ENCODE measurements around the gene ADCY2. TPM values are rescaled to one million over a fixed set of nuclear protein-coding genes. Genes with fewer than 3 reads are reported as not detected.

Gene ADCY2
- total RNA-seq, 1 experiment from 2014 or later = not detected

- CTCF ChIA-PET = no interaction called here
- Mint-ChIP-seq H3K4me1 (ENCODE audit: low read depth, unreplicated experiment) (no peaks in the 10 kb centered on the region), H3K27me3 (ENCODE audit: unreplicated experiment) (no peaks in the 10 kb centered on the region), H3K4me3 (ENCODE audit: low read depth, unreplicated experiment) (no peak overlapping the region), H3K36me3 (ENCODE audit: insufficient read depth, unreplicated experiment) (no peaks in the 10 kb centered on the region), H3K27ac (ENCODE audit: unreplicated experiment) (no peak overlapping the region), H3K9me3 (ENCODE audit: low read depth, unreplicated experiment) (peaks cover 13% of the 10 kb centered on the region)
- intact Hi-C loops (cut with micrococcal nuclease; ENCODE audit: unreplicated experiment) = no loop called here
- no peak for TF ChIP-seq CTCF (IDR thresholded peaks at IDR 0.05; ENCODE audit: unreplicated experiment)
- DNase-seq = no peak
- no TSS peak for BruUV-seq (replicated peaks)
Measured at GRCh38 chr5:7622498-7622897, 226.6 kb downstream of the ADCY2 start.

- no peak for DNase-seq
- H3K4me1 Mint-ChIP-seq (ENCODE audit: low read depth, unreplicated experiment) = no peaks in the 10 kb centered on the region
- intact Hi-C loops (cut with micrococcal nuclease; ENCODE audit: unreplicated experiment) = no loop called here
- CTCF ChIA-PET = no interaction called here
- no peaks in the 10 kb centered on the region for H3K36me3 Mint-ChIP-seq (ENCODE audit: insufficient read depth, unreplicated experiment)
- no TSS peak for BruUV-seq (replicated peaks)
- no peak overlapping the region for H3K27ac Mint-ChIP-seq (ENCODE audit: unreplicated experiment)
- H3K4me3 Mint-ChIP-seq (ENCODE audit: low read depth, unreplicated experiment) = no peak overlapping the region
- TF ChIP-seq CTCF (IDR thresholded peaks at IDR 0.05; ENCODE audit: unreplicated experiment) = no peak
- peaks cover 12% of the 10 kb centered on the region for H3K9me3 Mint-ChIP-seq (ENCODE audit: low read depth, unreplicated experiment)
- H3K27me3 Mint-ChIP-seq (ENCODE audit: unreplicated experiment) = no peaks in the 10 kb centered on the region
Measured at GRCh38 chr5:7625740-7626139, 229.8 kb downstream of the ADCY2 start.

GRCh38 chr5:7628248-7628647 lies 232.3 kb downstream of the ADCY2 start:
- Mint-ChIP-seq H3K36me3 (ENCODE audit: insufficient read depth, unreplicated experiment) (no peaks in the 10 kb centered on the region), H3K4me1 (ENCODE audit: low read depth, unreplicated experiment) (no peaks in the 10 kb centered on the region), H3K9me3 (ENCODE audit: low read depth, unreplicated experiment) (peaks cover 15% of the 10 kb centered on the region), H3K4me3 (ENCODE audit: low read depth, unreplicated experiment) (no peak overlapping the region), H3K27me3 (ENCODE audit: unreplicated experiment) (no peaks in the 10 kb centered on the region), H3K27ac (ENCODE audit: unreplicated experiment) (no peak overlapping the region)
- no peak for DNase-seq
- CTCF ChIA-PET = no interaction called here
- TF ChIP-seq CTCF (IDR thresholded peaks at IDR 0.05; ENCODE audit: unreplicated experiment) = no peak
- no TSS peak for BruUV-seq (replicated peaks)
- intact Hi-C loops (cut with micrococcal nuclease; ENCODE audit: unreplicated experiment) = no loop called here

- DNase-seq = no peak
- BruUV-seq (replicated peaks) = no TSS peak
- H3K27ac Mint-ChIP-seq (ENCODE audit: unreplicated experiment) = no peak overlapping the region
- no peak for TF ChIP-seq CTCF (IDR thresholded peaks at IDR 0.05; ENCODE audit: unreplicated experiment)
- intact Hi-C loops (cut with micrococcal nuclease; ENCODE audit: unreplicated experiment) = no loop called here
- CTCF ChIA-PET = no interaction called here
- no peaks in the 10 kb centered on the region for H3K27me3 Mint-ChIP-seq (ENCODE audit: unreplicated experiment)
- H3K4me3 Mint-ChIP-seq (ENCODE audit: low read depth, unreplicated experiment) = no peak overlapping the region
- H3K36me3 Mint-ChIP-seq (ENCODE audit: insufficient read depth, unreplicated experiment) = no peaks in the 10 kb centered on the region
- peaks cover 13% of the 10 kb centered on the region for H3K9me3 Mint-ChIP-seq (ENCODE audit: low read depth, unreplicated experiment)
- H3K4me1 Mint-ChIP-seq (ENCODE audit: low read depth, unreplicated experiment) = no peaks in the 10 kb centered on the region
Measured at GRCh38 chr5:7628820-7629219, 232.9 kb downstream of the ADCY2 start.

GRCh38 chr5:7629561-7629960 lies 233.6 kb downstream of the ADCY2 start:
- no TSS peak for BruUV-seq (replicated peaks)
- H3K27me3 Mint-ChIP-seq (ENCODE audit: unreplicated experiment) = no peaks in the 10 kb centered on the region
- peaks cover 13% of the 10 kb centered on the region for H3K9me3 Mint-ChIP-seq (ENCODE audit: low read depth, unreplicated experiment)
- no peak for TF ChIP-seq CTCF (IDR thresholded peaks at IDR 0.05; ENCODE audit: unreplicated experiment)
- no peaks in the 10 kb centered on the region for H3K36me3 Mint-ChIP-seq (ENCODE audit: insufficient read depth, unreplicated experiment)
- H3K27ac Mint-ChIP-seq (ENCODE audit: unreplicated experiment) = no peak overlapping the region
- CTCF ChIA-PET = no interaction called here
- H3K4me1 Mint-ChIP-seq (ENCODE audit: low read depth, unreplicated experiment) = no peaks in the 10 kb centered on the region
- DNase-seq = no peak
- intact Hi-C loops (cut with micrococcal nuclease; ENCODE audit: unreplicated experiment) = no loop called here
- H3K4me3 Mint-ChIP-seq (ENCODE audit: low read depth, unreplicated experiment) = no peak overlapping the region
